NCI-H2171 treated with DMSO at 0.1 percent for 48 hours (cell line): ENCODE results near the gene OR51B2.
"Not testable (repeated sequence)": the region's sequence is repeated elsewhere in the genome, so short reads cannot be mapped to it uniquely, and the experiment has no call there.

ENCODE experiments used
- DNase-seq: peaks from one replicate; lab custom pipeline; 2025; lab: John Stamatoyannopoulos, UW

The OR51B2 gene

GRCh38 chr11:5313326-5314023, 10.6 kb downstream of the OR51B2 start:
- not testable (repeated sequence) for DNase-seq

- no peak for DNase-seq
Measured at GRCh38 chr11:5310423-5310822, 13.7 kb downstream of the OR51B2 start.

- no peak for DNase-seq
Measured at GRCh38 chr11:5307256-5308019, 16.7 kb downstream of the OR51B2 start.

- no peak for DNase-seq
Measured at GRCh38 chr11:5304046-5304445, 20.1 kb downstream of the OR51B2 start.

- no peak for DNase-seq
Measured at GRCh38 chr11:5303626-5304025, 20.5 kb downstream of the OR51B2 start.

- no peak for DNase-seq
Measured at GRCh38 chr11:5301846-5302245, 22.3 kb downstream of the OR51B2 start, which contains the start of gene OR51B4. TSS of gene OR51B4 (minus strand) at chr11:5301946. CDS start at chr11:5301946, 0 bp downstream.

- no peak for DNase-seq
Measured at GRCh38 chr11:5300251-5300650, 23.8 kb downstream of the OR51B2 start.

- DNase-seq, result no peak
Measured at GRCh38 chr11:5298451-5298850, 25.6 kb downstream of the OR51B2 start.

- DNase-seq, result no peak
Measured at GRCh38 chr11:5297721-5298323, 26.3 kb downstream of the OR51B2 start.

- not testable (repeated sequence) for DNase-seq
Measured at GRCh38 chr11:5294342-5294995, 29.6 kb downstream of the OR51B2 start.

GRCh38 chr11:5293028-5293427, 31.1 kb downstream of the OR51B2 start:
- DNase-seq, result no peak

- no peak for DNase-seq
Measured at GRCh38 chr11:5291207-5291838, 32.8 kb downstream of the OR51B2 start.

- no peak for DNase-seq
Measured at GRCh38 chr11:5290106-5290505, 34.0 kb downstream of the OR51B2 start.

- no peak for DNase-seq
Measured at GRCh38 chr11:5289696-5290095, 34.4 kb downstream of the OR51B2 start.

GRCh38 chr11:5288906-5289550, 35.1 kb downstream of the OR51B2 start:
- DNase-seq, result no peak

GRCh38 chr11:5288108-5288905, 35.8 kb downstream of the OR51B2 start:
- DNase-seq, result no peak

GRCh38 chr11:5286901-5287300, 37.2 kb downstream of the OR51B2 start:
- DNase-seq, result no peak

- DNase-seq, result no peak
Measured at GRCh38 chr11:5286351-5286750, 37.7 kb downstream of the OR51B2 start.

- DNase-seq, result no peak
Measured at GRCh38 chr11:5285703-5286340, 38.3 kb downstream of the OR51B2 start.

GRCh38 chr11:5284637-5285036, 39.5 kb downstream of the OR51B2 start:
- no peak for DNase-seq
